Measurements from ENCODE around the gene NISCH. TPM values are rescaled to one million over a fixed set of nuclear protein-coding genes. Genes with fewer than 3 reads are reported as not detected.

Gene NISCH
- total RNA-seq, 2 experiments from 2014 or later = 55.0 to 57.3 TPM

DNA sequence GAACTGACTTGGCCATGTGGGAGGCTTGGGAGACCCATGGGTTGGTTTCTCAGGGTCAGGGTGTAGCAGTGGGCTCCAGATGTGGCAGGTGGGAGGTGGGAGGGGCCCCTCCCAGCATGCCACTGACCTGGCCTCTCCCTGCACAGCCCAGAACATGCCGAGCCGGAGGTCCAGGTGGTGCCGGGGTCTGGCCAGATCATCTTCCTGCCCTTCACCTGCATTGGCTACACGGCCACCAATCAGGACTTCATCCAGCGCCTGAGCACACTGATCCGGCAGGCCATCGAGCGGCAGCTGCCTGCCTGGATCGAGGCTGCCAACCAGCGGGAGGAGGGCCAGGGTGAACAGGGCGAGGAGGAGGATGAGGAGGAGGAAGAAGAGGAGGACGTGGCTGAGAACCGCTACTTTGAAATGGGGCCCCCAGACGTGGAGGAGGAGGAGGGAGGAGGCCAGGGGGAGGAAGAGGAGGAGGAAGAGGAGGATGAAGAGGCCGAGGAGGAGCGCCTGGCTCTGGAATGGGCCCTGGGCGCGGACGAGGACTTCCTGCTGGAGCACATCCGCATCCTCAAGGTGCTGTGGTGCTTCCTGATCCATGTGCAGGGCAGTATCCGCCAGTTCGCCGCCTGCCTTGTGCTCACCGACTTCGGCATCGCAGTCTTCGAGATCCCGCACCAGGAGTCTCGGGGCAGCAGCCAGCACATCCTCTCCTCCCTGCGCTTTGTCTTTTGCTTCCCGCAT, 31.8 kb downstream of the NISCH start:
- peaks cover 2% of the 10 kb centered on the region for H3K36me3 Mint-ChIP-seq
- no peaks in the 10 kb centered on the region for H3K9me3 Mint-ChIP-seq
- no peak for DNase-seq
- H3K27me3 Mint-ChIP-seq = no peaks in the 10 kb centered on the region
- H3K4me1 Mint-ChIP-seq = no peaks in the 10 kb centered on the region
- H3K27ac Mint-ChIP-seq = no peak overlapping the region
- no peak overlapping the region for H3K4me3 Mint-ChIP-seq

DNA sequence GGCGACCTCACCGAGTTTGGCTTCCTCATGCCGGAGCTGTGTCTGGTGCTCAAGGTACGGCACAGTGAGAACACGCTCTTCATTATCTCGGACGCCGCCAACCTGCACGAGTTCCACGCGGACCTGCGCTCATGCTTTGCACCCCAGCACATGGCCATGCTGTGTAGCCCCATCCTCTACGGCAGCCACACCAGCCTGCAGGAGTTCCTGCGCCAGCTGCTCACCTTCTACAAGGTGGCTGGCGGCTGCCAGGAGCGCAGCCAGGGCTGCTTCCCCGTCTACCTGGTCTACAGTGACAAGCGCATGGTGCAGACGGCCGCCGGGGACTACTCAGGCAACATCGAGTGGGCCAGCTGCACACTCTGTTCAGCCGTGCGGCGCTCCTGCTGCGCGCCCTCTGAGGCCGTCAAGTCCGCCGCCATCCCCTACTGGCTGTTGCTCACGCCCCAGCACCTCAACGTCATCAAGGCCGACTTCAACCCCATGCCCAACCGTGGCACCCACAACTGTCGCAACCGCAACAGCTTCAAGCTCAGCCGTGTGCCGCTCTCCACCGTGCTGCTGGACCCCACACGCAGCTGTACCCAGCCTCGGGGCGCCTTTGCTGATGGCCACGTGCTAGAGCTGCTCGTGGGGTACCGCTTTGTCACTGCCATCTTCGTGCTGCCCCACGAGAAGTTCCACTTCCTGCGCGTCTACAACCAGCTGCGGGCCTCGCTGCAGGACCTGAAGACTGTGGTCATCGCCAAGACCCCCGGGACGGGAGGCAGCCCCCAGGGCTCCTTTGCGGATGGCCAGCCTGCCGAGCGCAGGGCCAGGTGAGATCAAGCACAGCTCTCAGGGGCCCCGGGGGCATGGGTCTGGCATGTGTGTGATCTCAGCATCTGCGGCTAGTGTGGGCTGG, 32.6 kb downstream of the NISCH start:
- H3K9me3 Mint-ChIP-seq = no peaks in the 10 kb centered on the region
- no peak overlapping the region for H3K27ac Mint-ChIP-seq
- H3K27me3 Mint-ChIP-seq = no peaks in the 10 kb centered on the region
- no peaks in the 10 kb centered on the region for H3K4me1 Mint-ChIP-seq
- H3K4me3 Mint-ChIP-seq = no peak overlapping the region
- H3K36me3 Mint-ChIP-seq = peaks cover 2% of the 10 kb centered on the region
- no peak for DNase-seq

DNA sequence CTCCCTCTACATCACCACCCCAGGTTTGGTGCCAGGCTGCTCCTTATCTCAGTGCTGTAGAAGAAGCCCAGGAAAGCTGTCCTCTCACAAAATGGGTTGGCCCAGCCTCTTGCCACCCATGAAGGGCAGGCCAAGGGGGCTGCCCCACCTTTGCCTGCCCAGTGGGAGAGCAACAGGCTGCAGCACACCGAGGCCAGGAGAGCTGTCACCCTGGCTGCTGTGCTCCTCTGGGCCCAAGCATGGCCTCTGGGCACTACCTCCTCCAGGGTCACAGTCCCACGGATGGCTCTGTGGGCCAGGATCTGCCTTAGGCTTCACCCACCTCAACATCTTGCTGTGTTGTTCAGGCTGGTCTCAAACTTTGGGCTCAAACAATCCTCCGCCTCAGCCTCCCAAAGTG, 33.3 kb downstream of the NISCH start:
- peaks cover 2% of the 10 kb centered on the region for H3K36me3 Mint-ChIP-seq
- no peaks in the 10 kb centered on the region for H3K27me3 Mint-ChIP-seq
- no peaks in the 10 kb centered on the region for H3K4me1 Mint-ChIP-seq
- H3K4me3 Mint-ChIP-seq = no peak overlapping the region
- H3K27ac Mint-ChIP-seq = no peak overlapping the region
- no peaks in the 10 kb centered on the region for H3K9me3 Mint-ChIP-seq
- no peak for DNase-seq

DNA sequence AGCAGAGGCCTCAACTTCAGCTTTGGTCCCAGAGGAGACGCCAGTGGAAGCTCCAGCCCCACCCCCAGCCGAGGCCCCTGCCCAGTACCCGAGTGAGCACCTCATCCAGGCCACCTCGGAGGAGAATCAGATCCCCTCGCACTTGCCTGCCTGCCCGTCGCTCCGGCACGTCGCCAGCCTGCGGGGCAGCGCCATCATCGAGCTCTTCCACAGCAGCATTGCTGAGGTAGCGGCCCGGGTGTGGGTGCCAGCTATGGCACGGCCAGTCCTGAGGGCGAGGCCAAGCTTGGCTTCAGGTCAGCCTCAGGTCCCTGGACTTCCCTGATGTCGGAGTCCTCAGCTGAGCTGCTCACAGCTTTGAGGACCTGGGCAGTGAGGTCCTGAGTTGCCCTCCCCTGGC, 34.0 kb downstream of the NISCH start:
- Mint-ChIP-seq H3K36me3 (peaks cover 2% of the 10 kb centered on the region), H3K9me3 (no peaks in the 10 kb centered on the region), H3K4me3 (no peak overlapping the region), H3K27me3 (no peaks in the 10 kb centered on the region), H3K27ac (no peak overlapping the region), H3K4me1 (no peaks in the 10 kb centered on the region)
- DNase-seq = no peak

DNA sequence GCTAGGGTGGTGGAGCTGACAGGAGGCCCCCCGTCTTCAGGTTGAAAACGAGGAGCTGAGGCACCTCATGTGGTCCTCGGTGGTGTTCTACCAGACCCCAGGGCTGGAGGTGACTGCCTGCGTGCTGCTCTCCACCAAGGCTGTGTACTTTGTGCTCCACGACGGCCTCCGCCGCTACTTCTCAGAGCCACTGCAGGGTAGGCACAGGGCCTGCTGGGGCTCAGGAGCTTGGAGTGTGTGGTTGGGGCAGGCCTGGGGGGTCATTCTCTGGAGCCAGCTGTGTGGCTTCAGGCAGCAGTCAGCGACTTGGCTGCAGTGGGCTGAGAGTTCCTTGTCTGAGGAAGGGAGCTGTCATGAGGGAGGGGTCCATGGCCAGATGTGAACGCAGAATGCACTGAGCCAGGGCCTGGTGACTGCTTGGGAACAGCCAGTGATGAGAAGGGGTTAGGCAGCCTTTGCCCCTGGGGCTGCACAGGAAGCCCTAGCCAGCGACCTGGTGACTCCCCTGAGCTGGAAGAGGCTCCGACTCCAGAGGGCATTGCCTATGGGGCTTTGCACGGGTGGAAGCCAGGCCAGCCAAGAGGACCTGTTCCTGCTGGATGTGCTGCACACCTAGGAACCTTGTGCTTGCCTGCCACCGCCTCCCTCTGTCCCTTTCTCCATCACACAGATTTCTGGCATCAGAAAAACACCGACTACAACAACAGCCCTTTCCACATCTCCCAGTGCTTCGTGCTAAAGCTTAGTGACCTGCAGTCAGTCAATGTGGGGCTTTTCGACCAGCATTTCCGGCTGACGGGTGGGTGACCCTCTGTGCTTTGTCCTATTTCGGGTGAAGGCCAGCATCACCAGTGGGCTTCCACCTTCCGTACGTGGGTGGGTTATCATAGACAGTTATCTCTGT, 34.9 kb downstream of the NISCH start:
- Mint-ChIP-seq H3K27ac (no peak overlapping the region), H3K27me3 (no peaks in the 10 kb centered on the region), H3K4me1 (no peaks in the 10 kb centered on the region), H3K36me3 (peaks cover 2% of the 10 kb centered on the region), H3K9me3 (no peaks in the 10 kb centered on the region), H3K4me3 (no peak overlapping the region)
- no peak for DNase-seq

DNA sequence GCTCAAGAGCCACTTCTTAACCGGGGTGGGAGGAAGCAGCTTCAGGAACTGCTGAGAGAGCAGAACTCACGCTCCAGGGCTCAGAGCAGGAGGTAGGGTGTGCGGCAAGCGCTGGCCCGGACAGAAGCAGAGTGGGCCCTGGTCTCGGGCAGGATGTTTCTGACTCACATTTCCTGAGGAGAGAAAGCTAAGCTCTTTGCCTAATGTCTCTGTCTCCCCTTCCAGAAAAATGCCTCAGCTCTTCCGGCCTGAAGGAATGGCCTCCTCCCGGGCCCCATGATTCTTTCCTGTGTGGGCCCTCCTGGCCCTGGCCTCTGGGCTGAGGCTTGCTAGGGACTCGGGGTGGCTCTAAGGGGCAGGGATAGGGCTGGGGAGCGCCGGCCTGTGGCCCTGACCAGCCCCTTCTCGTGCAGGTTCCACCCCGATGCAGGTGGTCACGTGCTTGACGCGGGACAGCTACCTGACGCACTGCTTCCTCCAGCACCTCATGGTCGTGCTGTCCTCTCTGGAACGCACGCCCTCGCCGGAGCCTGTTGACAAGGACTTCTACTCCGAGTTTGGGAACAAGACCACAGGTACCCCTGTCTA, 35.6 kb downstream of the NISCH start:
- no peaks in the 10 kb centered on the region for H3K36me3 Mint-ChIP-seq
- no peaks in the 10 kb centered on the region for H3K4me1 Mint-ChIP-seq
- no peak for DNase-seq
- H3K27ac Mint-ChIP-seq = no peak overlapping the region
- H3K9me3 Mint-ChIP-seq = no peaks in the 10 kb centered on the region
- no peak overlapping the region for H3K4me3 Mint-ChIP-seq
- H3K27me3 Mint-ChIP-seq = no peaks in the 10 kb centered on the region

DNA sequence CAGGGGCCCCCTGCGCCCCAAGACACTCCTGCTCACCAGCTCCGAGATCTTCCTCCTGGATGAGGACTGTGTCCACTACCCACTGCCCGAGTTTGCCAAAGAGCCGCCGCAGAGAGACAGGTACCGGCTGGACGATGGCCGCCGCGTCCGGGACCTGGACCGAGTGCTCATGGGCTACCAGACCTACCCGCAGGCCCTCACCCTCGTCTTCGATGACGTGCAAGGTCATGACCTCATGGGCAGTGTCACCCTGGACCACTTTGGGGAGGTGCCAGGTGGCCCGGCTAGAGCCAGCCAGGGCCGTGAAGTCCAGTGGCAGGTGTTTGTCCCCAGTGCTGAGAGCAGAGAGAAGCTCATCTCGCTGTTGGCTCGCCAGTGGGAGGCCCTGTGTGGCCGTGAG, 36.7 kb downstream of the NISCH start:
- Mint-ChIP-seq H3K27ac (no peak overlapping the region), H3K9me3 (no peaks in the 10 kb centered on the region), H3K4me3 (no peak overlapping the region), H3K36me3 (no peaks in the 10 kb centered on the region), H3K4me1 (no peaks in the 10 kb centered on the region), H3K27me3 (no peaks in the 10 kb centered on the region)
- DNase-seq = no peak

DNA sequence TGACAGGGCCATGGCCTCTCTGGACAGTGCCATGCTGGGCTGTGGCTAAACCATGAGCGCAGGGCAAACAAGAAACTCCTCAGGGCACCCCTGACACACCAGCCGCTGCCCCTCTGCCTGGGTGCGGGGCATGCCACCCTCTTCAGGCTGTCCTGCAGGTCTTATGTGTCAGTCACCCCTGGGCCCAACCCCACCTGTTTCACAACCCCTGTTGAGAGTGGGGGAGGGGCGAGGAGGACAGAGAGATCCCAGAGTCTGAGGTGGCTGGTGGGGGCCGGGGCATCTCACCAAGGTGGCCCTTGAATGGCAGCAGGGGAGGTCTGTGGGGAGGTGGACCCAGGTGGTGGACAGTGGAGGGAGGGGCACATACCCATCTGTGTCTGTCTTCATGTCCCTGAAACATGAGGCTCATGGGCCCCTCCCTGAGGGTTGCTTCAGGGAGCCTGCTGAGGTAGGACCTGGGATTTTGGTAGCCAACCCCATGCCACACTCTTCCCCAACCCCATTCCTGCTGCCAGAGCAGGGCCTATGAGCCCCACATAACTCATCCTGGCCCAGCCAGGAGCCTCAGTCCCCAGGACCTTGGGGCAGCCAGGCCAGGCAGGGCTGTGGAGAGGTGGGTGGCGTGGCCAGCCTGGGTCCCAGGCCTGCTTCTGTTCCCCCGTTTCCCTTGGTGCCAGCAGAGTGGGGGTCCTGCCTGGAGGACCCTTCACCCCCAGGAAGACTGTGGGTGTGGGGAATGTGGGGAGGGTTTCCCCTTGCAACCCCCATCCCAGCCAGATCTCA, 38.0 kb downstream of the NISCH start:
- no peak for DNase-seq
- H3K4me3 Mint-ChIP-seq = no peak overlapping the region
- peaks cover under 1% of the 10 kb centered on the region for H3K36me3 Mint-ChIP-seq
- H3K4me1 Mint-ChIP-seq = no peaks in the 10 kb centered on the region
- H3K27me3 Mint-ChIP-seq = no peaks in the 10 kb centered on the region
- H3K27ac Mint-ChIP-seq = no peak overlapping the region
- H3K9me3 Mint-ChIP-seq = no peaks in the 10 kb centered on the region

DNA sequence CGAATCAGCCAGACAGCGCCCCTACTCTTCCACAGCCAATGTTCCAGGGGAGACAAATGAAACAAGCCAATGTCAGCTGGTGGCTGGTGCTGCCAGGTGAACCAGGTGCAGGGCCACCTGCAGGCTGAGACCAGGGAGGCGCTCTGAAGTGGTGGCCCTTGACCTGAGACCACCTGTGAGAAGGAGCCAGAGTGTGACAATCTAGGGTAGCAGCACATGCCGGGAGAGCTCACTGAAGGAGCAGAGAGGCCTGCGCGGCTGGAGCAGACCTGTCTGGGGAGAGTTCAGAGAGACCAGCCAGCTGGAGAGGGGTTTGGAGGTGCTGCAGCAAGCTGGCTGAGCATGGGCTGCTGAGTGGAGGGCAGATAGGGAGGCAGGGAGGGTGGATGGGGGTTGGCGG, 39.0 kb downstream of the NISCH start:
- H3K27me3 Mint-ChIP-seq = no peaks in the 10 kb centered on the region
- no peak overlapping the region for H3K4me3 Mint-ChIP-seq
- H3K9me3 Mint-ChIP-seq = no peaks in the 10 kb centered on the region
- DNase-seq = no peak
- H3K36me3 Mint-ChIP-seq = peaks cover 1% of the 10 kb centered on the region
- no peak overlapping the region for H3K27ac Mint-ChIP-seq
- H3K4me1 Mint-ChIP-seq = peaks cover 4% of the 10 kb centered on the region

DNA sequence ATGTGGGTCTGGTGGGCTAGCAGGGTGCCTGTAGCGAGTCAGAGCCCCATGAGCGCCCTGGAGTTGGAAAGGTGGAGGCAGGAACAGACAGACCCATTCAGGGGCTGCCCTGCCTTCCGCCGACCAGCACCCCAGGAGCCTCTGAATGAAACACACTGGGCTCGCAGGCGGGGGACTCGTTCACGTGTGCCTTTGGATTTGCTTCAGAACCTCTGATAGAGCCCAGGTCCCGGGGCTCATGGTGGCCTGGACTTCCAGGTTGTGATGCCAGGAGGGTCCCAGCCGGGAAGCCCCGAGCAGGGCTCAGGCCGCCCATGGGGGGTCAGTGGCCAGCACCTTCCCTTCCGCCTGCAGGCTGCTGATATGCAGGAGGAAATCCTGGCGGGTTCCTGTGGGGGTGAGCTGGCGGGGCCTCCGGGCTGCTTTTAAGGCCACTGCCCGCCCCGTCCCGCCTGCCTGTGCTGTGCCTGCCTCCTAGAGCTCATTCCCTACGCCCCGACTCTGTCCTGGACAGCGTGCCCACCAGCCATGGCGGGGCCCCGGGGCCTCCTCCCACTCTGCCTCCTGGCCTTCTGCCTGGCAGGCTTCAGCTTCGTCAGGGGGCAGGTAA, 39.6 kb downstream of the NISCH start, which contains the start of gene STAB1:
Gene STAB1 (plus strand): TSS at position 453 of the 610 bp plus-strand sequence. CDS start 76 bp downstream, at position 529.
- H3K36me3 Mint-ChIP-seq = peaks cover 1% of the 10 kb centered on the region
- no peak within 1 kb of the TSS for H3K27ac Mint-ChIP-seq
- H3K27me3 Mint-ChIP-seq = no peaks in the 10 kb centered on the region
- H3K4me3 Mint-ChIP-seq = no peak within 1 kb of the TSS
- DNase-seq = no peak
- H3K9me3 Mint-ChIP-seq = no peaks in the 10 kb centered on the region
- H3K4me1 Mint-ChIP-seq = peaks cover 4% of the 10 kb centered on the region

DNA sequence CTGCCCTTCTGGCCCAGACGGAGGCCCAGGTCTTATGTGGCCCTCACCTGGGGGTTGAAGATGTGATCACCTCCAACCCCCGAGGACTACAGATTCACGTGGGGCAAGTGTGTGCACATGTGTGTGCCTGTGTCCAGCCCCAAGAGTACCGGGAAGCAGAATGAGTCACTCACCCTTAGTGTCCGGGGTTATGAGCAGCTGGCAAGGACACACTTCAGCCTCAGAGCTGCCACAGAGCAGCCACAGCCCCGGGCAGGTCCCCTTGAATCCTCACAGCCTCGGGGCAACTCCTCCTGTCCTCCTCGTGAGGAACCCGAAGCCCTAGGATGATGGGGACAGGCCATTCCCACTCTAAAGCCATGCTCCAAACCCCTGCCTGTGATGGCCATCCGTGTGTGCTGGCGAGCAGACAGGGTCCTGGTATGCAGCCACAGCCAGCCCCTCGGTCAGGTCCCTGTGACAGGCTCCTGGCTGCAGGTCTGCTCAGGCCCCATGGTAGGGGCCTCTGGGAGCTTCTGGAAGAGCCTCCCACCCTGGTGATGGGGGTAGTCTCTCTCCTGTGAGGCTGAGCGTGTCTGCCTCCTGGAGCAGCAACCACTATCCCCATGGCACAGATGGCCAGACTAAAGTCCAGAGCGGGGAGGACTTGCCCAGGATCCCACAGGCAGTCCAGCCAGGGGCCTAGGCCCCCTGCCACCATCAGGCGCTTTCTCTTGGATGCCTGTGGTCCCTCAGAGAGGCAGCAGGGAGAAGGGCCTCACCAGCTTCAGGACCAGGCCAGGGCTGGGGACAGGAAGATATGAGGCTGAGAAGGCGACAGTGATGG, 40.6 kb downstream of the NISCH start:
- Mint-ChIP-seq H3K4me3 (no peak overlapping the region), H3K27me3 (no peaks in the 10 kb centered on the region), H3K27ac (no peak overlapping the region), H3K4me1 (peaks cover 4% of the 10 kb centered on the region), H3K9me3 (no peaks in the 10 kb centered on the region), H3K36me3 (peaks cover 1% of the 10 kb centered on the region)
- no peak for DNase-seq

DNA sequence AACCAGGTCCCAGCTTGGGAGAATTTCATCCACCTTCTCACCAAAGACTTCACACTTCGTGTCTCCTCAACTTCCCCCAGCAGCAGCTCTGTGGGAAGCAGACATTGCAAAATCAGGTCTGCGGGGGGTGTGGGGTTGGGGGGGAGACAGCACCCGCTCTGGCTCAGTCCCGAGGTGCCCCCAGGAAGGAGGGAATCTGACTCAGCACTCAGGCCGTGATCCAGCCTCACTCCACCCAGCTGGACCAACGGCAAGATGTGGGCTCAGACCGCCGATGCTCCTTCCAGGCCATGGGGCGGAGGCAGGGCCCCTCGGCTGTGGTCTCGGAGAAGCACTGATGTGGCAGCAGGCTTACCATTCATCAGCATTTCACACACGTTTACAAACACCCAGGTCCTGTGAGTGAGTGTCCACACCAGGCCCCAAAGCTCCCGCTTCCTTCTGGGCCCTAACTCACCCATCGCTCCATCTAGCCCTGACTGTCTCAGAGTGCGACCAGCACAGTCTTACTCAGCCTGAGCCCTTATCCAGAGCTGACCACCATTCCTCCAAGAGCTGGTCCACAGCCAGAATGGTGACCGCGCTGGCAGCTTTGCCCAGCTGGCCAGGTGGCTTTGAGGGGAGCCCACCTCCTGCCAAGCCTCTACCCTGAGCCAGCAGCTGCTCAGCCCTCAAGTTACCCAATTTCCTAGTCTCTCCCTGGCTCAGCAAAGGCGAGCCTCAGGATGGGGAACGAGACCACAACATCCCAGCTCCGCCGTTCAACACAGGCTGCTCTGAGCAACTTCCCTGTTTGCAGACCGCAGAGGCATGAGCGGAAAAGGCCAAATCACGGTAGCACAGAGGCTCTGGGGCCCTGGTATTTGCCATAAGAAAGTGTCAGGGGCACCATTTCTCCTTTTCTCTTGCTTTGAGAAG, 43.0 kb downstream of the NISCH start:
- no peak for DNase-seq
- no peaks in the 10 kb centered on the region for H3K27me3 Mint-ChIP-seq
- H3K4me3 Mint-ChIP-seq = no peak overlapping the region
- no peaks in the 10 kb centered on the region for H3K9me3 Mint-ChIP-seq
- peaks cover 4% of the 10 kb centered on the region for H3K4me1 Mint-ChIP-seq
- H3K36me3 Mint-ChIP-seq = peaks cover 1% of the 10 kb centered on the region
- H3K27ac Mint-ChIP-seq = no peak overlapping the region
